PFSK-1 (cell line): Measurements from ENCODE around the gene NEGR1.

Experiments used
- FOXP2 ChIP-seq: optimal IDR thresholded peaks from 2 replicates; pipeline ENCODE3; 2011; ENCODE audit warnings: borderline replicate concordance, control low read depth, inconsistent platforms; ENCODE audit not compliant: insufficient read depth; ENCODE audit errors: extremely low read length, extremely low read depth
- POLR2AphosphoS5 ChIP-seq: IDR thresholded peaks from 2 replicates; pipeline ENCODE4 v1.6.1; 2012; ENCODE audit warnings: low read depth, mild to moderate bottlenecking, control low read depth, low read length, moderate library complexity
- REST ChIP-seq, 2 experiments: IDR thresholded peaks; 2 replicates each; pipeline versions ENCODE4 v1.6.1 to v1.8.0; 2011 to 2012; ENCODE audit warnings: low read depth in 2 of 2, low read length in 2 of 2, control low read depth in 1 of 2, inconsistent platforms in 1 of 2, mild to moderate bottlenecking in 1 of 2, moderate library complexity in 1 of 2; ENCODE audit not compliant: insufficient read depth in 1 of 2
- SIN3A ChIP-seq: IDR thresholded peaks from 2 replicates; pipeline ENCODE4 v1.6.1; 2012; ENCODE audit warnings: mild to moderate bottlenecking, low read length, moderate library complexity, borderline replicate concordance; ENCODE audit not compliant: insufficient read depth
- TAF1 ChIP-seq: IDR thresholded peaks from 2 replicates; pipeline ENCODE4 v1.6.1; 2012; ENCODE audit warnings: low read length, control low read depth, borderline replicate concordance; ENCODE audit not compliant: insufficient read depth

GRCh38 chr1:72064196-72065075 lies 217.9 kb downstream of the NEGR1 start:
- TF ChIP-seq POLR2AphosphoS5 (no peak), TAF1 (no peak), REST (IDR thresholded peaks at IDR 0.05; ENCODE audit: insufficient read depth in 1 of 2, low read depth in 2 of 2, low read length in 2 of 2) (no peak), FOXP2 (no peak), SIN3A (no peak)
